GM19193 (cell line): Measurements from ENCODE around the gene ORM2.
A peak's percentile ranks its signal among the peaks of the same experiment; 100 is the strongest.

Experiments
- POLR2A ChIP-seq: IDR thresholded peaks from 4 replicates; pipeline ENCODE4 v1.6.1; 2011; ENCODE audit not compliant: insufficient read depth, insufficient read length; ENCODE audit errors: extremely low read depth

ORM2 gene

DNA sequence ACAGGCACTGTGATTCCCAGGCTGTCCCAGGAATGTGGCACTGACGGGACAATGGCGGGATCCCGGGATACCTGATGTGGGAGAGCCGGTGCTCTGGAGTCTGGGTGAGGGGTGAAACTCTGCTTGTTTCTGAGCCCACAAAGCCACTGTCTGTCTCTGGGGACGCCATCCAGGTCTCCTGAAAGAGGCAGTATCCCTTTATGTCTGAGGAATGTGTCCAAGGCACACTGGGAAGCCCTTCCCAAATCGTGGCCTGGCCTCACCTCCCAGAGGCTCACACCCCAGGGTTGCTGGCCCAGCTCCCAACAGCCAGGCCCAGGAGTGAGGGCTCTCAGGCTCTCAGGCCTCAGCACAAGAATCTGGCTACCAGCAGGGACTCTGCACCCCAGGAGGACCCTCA, 27.1 kb downstream of the ORM2 start:
- no peak for TF ChIP-seq POLR2A

DNA sequence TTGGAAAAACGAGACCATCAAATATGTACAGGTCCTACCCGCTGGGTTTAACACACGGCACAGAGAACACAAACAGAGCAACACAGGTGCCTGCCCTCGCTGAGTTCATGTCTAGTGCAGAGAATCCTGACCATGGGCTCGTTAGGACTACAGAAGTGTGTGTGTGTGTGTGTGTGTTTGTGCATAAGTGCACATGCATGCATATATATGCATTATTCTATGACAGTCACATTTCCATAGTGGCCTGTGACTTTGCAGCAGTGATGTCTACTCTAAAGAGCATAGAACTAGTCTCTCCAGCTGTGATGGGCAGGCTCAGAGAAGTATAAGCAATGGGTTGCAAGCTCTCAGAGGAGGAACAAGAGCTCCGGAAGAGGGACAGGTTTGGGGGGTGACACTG, 27.7 kb downstream of the ORM2 start:
- TF ChIP-seq POLR2A, result no peak

DNA sequence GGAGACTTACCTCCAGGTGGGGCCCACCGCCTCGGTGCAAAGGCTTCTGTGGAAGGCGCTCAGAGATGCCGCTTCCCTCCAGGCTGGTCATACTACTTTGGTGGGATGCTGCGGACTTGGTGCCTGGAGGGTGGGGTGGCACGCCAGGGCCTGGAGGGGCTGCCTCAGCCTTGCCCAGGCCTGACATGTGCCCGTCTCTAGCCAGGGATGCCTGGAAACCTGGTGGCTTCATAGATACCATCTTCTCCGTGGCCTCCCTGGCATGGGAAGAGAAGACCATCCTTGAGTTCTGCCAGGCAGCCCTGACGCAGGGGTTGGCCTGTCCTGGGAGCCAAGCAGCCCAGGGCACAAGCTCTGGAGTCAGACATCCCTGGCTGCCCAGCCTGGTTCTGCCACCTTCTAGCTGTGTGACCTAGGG, 28.3 kb downstream of the ORM2 start:
- no peak for TF ChIP-seq POLR2A

DNA sequence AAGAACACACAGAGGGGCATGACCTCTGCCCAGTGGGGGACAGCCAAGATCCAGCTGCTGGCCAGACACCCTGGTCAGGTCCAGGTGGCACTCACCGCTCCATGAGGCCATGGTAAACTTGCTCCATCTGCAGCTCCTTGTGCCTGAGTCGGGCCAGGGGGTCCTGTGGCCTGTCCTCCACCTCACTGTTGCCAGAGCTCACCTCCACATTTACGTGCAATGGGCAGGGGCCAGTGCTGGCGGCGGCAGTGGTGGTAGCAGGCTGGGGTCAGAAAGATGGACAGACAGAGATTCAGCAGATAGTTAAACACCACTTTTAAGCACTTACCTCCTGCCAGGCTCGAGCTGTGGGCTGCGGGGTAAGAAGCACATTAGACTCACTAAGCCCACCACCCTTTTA, 30.1 kb downstream of the ORM2 start:
- no peak for TF ChIP-seq POLR2A

DNA sequence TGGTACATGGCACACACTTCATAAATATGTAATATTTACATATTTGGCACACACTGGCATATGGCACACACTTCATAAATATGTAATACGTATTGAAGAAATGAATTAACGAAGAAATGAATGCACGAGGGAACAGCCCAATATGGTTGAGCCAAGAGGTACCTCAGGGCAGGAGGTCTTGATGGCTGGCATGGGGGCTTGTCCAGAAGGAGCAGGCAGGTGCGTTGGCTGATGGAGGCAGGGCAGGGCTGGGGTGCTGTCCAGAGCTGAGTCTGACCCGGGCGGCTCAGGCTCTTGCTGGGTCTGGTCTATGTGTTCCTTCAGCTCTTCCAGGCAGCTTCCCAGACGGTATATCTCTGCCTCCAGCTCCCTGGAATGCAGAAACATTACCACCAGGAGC, 31.9 kb downstream of the ORM2 start:
- no peak for TF ChIP-seq POLR2A

DNA sequence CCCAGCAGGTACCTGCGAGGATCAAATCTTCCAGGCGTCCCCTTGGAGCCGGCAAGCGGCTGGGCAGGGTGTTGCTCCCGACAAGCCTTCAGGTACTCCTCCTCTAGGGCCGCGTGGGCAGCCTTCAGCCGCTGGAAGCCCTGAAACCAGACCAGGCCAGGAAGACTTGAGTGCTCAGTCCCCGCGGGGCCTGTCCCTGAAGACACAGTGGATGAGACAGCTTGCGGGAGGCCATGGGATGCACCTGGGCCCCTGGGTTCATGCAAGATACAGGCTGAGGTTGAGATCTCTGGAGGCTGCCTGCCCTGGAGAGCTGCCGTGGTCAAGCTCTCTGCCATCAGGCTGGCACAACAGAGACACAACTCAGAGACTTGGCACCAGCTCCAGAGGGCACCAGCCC, 32.7 kb downstream of the ORM2 start:
- TF ChIP-seq POLR2A, result no peak

DNA sequence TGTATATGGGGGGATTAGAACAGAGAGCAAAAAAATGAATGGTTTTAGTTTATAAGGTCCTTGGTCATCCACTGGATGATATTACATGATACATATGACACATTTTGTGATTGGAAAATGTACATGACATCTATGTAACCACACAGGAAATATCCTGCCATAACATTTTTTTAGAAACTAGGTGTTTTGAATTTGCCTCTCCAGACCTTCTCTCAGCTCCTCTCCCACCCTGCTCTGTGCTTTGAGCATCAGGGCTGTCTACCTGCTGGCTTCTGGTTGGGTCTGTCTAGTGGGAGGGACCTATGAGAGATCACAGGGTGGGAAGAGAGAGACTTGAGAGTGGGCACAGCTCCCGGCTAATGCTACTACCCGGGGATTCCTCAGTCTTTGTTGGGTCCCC, 33.8 kb downstream of the ORM2 start:
- TF ChIP-seq POLR2A, result no peak

DNA sequence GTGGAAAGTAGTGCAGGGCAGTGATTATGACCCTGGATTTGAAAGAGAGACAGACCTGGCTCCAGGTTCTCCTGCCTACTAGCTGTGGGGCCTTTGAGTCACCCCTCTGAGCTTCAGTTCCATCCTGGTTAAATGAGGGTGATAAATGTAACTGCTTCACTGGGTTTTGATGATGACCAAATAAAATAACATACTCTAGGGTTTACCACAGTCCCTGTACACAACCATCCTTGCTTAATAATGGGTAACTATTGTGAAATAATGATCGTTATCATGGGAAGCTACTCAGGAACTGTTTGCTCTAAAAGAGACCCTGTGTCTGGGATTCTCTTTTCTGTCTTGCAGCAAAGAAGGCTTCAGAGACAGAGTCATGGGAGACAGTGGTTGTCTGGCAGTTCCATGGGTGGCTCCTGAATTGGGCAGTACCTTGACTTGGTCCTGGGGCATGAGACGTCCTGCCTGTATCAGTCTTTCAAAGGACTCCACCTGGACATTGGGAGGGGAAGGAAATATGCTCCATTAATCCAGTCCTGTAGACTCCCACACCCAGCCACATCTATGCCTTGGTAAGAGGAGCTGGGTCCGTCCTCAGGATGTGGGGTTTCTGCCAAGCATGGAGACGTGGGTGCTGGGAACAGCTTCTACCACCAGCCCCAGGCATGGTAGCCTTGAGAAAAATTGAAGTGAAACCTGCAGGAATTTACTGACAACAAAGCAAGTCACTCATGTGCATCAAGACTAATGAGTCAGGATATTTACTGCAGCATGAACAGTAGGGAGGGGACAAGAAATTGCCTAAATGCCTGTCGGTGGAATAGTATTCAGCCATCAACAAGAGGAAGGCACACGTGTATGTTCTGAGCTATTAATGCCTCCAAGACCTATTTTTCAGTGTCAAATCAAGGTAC, 34.7 kb downstream of the ORM2 start:
- no peak for TF ChIP-seq POLR2A

DNA sequence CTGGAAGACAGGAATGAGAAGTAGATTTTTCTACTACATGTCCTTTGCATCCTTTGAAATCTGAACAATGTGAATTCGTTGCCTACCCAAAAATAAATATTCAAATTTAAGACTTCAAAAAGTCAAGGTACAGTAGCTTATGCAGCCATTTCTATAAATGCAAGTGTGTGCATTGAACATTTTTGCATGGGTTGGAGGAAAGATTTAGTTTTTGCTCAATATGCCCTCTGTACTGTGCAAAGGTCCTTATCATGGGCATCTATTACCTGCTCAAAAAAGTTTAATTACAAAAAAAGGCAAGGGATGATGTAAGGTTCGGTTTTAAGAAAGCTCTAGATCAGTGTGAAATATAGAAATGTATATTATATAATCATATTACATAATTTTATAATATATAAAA, 35.5 kb downstream of the ORM2 start:
- TF ChIP-seq POLR2A, result no peak

DNA sequence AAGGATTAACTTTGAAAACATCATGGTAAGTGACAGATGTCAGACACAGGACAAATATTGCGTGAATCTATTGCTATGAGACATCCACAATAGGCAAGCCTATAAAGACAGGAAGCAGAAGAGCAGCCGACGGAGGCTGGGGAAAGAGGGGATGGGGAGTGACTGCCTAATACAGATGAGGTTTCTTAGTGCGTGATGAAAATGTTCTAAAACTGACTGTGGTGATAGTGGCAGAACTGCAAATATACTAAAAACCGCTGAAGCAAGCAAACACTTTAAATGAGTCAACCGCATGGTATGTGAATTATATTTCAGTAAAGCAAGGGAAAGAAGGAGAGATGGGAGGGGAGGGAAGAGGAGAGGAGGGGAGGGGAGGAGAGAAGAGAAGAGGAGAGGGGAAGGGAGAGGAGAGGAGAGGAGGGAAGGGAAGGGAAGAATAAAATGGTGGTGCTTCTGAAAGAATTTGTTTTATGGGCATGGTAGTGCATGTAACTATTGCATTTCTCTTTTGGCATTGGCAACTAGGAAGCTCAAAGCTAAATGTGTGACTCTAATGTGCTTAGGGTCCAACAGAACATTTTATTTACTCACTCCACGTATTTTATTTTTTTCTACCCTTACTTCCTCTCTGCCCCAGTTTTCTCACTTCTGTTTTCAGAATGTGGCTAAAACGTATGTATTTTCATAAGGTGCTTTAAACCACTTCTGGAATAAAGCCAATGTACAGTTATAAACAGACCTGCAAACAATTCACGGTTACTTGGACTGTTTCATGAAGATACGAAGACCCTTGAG, 36.9 kb downstream of the ORM2 start:
- TF ChIP-seq POLR2A, result no peak

DNA sequence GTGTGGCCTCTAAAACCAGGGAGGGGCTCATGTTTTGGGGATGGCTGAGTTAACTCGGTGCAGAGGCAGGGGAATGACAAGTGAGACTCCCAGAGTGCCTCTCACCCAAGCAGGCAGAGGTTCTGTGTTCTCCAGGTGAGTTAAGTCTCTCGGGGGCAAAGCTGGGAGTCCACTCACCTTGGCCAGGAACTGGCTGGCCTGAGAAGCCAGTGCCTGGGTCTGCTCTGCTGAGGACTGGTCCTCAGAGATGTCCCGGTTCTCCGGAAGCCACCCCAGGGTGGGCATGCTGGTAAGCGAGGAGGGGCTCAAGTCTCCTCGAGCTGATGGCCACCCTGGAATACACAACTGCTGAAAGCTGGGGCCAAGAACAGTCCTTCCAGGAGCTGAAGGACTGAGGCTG, 37.7 kb downstream of the ORM2 start:
- peak; percentile 17 for TF ChIP-seq POLR2A

DNA sequence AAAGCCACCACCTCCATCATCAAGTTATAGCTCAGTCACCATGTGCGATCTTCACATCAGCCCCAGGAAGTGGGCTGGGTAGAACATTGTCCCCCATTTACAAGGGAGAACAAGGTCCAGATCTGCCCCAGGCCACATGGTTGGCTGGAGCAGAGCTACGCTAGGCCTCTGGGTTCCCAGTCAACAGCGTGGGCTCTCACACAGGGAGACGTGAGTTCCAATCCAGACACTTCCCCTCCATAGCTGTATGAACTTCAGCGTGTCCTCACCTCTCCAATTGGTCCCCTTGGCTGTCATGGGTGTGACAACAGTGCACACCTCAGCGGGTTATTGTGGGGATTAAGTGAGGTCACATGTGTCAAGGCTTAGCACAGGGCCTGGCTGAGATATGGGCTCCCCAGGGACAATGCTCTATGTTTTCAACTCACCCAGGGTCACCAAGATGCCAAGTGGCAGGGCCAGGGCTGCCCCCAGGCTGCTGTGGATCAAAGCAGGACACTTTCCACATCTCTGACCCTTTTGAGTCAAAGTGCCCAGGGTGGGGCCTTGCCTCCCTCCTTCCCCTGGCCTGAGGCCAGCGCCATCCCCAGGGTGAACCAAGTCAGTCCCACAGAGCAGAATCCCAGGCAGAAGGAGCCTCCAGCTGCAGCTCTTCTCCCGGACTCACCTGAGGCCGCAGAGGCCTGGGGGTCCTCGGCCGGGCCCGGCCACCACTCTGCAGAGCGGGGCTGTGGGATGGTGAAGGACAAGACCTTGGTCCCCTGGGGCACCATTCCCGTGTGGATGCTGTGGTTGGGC, 38.3 kb downstream of the ORM2 start:
- no peak for TF ChIP-seq POLR2A

DNA sequence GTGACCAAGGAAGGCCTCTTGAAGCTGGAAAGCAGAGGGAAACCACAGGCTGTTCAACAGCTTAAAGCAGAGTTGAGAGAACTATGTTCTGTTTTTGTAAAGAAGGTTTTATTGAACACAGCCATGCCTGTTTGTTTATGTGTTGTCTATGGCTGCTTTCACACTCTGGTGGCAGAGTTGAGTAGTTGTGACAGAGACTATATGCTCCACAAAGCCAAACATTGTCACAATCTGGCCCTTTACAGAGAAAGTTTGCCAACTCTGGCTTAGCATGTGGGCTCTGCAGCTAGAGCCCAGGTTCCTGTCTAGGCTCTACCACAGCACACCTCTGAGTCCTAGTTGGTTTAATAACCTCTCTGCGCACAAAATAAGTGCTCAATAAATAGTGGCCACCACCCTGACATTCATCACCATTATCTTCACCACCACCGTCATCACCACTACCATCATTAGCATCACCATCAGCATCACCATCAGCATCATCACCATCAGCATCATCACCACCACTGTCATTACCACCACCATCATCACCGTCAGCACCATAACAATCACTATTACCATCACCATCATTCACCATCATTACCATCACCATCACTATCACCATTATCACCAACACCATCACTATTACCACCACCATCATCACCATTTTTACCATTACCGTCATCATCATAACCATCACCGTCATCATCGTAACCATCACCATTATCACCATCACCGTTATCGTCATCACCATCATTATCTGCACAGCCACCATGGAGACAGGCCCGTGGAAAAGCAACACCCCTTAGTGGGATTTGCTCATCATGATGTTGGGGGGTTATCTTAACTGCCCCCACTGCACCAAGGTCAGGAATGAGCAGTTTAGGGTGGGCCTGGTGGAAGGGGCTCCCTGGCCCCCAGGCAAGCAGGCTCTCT, 39.8 kb downstream of the ORM2 start:
- TF ChIP-seq POLR2A, result no peak

DNA sequence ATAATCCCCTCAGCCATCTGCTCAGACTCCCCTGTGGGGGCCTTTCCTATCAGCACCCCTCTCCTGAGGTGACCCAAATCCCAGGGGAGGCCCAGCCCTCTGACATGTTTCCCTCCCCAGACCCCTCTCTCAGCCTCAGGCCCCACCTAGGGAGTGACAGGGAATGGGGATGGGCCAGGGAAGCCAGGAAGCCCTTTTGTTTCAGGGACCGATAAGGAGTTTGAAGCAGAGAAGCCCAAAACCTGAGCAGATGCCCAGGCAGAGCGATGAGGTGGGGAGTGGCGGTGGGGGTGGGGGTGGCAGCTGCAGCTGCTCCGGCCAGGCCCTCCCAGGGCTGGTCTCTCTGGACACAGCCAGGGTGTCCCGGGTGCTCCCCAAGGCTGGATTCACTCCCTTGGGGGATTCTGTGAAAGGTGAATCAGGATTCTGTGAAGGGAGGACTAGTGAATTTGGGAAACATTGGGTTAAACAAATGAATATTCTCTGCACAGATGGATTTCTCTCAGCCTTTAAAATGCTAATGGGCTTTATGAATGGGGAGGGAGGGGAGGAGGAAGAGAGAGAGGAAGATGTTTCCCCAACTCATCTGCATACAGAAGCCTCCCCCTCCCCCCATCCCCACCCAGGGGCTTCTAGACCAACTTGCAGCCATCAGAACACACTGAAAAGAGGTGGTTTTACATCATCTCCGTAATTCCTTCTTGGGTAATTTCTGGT, 40.7 kb downstream of the ORM2 start:
- TF ChIP-seq POLR2A, result no peak

DNA sequence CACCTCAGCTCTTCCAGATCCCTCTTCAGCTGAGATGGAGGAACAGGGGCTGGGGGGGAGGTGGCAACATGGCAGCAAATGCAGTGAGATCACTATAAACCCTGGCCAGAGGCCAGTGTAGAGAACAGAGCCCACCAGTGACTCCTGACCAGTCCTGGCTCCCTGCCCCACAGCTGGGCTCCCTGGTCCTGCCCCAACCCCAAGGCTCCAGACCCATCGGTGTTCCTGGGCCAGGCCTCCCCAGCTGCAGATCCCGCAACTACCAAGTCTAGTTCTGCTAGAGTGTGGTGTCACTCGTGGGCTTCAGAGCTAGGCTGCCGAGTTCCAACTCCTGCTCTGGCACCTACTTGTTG, 41.3 kb downstream of the ORM2 start:
- no peak for TF ChIP-seq POLR2A
